ENCODE data around the gene GLP1R.

The GLP1R gene

DNA sequence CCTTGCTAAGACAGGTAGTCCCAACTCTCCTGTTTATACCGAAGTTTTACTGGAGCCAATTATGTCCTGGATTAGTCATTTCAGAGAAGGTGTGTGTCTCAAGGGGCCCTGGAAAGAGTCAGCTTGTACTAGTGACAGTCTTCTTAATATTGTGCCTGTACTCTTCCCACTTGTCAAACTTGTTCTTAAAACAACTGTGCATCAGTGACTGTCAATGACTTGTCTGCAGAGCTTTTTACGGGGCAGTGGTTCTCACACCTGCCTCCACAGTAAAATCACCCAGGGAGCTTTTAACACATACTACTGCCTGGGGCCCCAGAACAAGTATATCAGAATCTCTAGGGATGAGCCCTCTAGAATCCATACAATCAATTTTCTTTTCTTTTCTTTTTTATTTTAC lies 28.4 kb upstream of the GLP1R start:
- Histone ChIP-seq H3K4me3 (ENCODE audit: low read depth, low read length) (no peak overlapping the region), H3K27me3 (ENCODE audit: insufficient read depth, low read depth, severe bottlenecking) (no peaks in the 10 kb centered on the region)

DNA sequence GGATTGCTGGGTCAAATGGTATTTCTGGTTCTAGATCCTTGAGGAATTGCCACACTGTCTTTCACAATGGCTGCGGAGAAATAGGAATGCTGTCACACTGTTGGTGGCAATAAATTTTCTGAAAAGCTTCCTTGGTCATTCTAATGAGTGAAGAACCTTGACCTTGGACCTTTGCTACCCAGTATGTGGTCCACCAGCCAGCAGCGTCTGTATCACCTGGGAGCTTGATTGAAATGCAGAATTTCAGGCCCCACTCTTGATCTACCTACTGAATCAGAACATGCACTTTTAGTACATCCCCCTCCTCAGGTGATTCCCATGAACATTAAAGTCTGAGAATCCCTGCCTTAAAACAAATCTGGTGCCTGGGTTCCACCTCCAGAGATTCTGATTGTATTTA lies 27.5 kb upstream of the GLP1R start:
- TF ChIP-seq, protein P1, sequence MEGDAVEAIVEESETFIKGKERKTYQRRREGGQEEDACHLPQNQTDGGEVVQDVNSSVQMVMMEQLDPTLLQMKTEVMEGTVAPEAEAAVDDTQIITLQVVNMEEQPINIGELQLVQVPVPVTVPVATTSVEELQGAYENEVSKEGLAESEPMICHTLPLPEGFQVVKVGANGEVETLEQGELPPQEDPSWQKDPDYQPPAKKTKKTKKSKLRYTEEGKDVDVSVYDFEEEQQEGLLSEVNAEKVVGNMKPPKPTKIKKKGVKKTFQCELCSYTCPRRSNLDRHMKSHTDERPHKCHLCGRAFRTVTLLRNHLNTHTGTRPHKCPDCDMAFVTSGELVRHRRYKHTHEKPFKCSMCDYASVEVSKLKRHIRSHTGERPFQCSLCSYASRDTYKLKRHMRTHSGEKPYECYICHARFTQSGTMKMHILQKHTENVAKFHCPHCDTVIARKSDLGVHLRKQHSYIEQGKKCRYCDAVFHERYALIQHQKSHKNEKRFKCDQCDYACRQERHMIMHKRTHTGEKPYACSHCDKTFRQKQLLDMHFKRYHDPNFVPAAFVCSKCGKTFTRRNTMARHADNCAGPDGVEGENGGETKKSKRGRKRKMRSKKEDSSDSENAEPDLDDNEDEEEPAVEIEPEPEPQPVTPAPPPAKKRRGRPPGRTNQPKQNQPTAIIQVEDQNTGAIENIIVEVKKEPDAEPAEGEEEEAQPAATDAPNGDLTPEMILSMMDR (IDR thresholded peaks at IDR 0.05; ENCODE audit: low read depth, low read length), result no peak
- Histone ChIP-seq H3K27me3 (ENCODE audit: insufficient read depth, low read depth, severe bottlenecking) (no peaks in the 10 kb centered on the region), H3K4me3 (ENCODE audit: low read depth, low read length) (no peak overlapping the region), H3K27ac (no peak overlapping the region), H3K36me3 (no peaks in the 10 kb centered on the region), H3K9me3 (ENCODE audit: severe bottlenecking) (no peaks in the 10 kb centered on the region)
- no peak for DNase-seq

More for the DNA sequence above, 28.4 kb upstream of the GLP1R start:
- TF ChIP-seq, protein P1 (IDR thresholded peaks at IDR 0.05; ENCODE audit: low read depth, low read length), result no peak
- no peak for DNase-seq
- no peak overlapping the region for H3K27ac ChIP-seq
- H3K9me3 ChIP-seq (ENCODE audit: severe bottlenecking), result no peaks in the 10 kb centered on the region
- no peaks in the 10 kb centered on the region for H3K36me3 ChIP-seq

DNA sequence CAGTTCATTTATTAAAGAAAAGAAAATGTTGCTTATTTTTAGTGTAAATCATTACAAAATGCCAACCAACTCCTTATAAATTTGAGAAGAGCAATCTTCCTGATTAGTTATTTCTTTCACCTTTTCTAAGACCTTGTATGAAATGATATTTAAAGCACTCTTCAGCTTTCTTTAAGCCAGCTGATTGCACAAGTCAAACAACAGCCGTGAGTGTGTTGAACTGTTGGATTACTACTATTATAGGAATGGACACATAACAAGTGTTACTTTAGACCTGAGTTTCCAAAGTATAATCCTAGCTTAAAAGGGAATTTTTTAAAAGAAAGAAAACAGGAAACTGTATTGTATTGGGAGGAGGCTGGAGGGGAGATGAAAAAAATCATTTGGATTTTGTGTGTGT lies 26.8 kb upstream of the GLP1R start:
- no peaks in the 10 kb centered on the region for H3K9me3 ChIP-seq (ENCODE audit: severe bottlenecking)
- no peak for DNase-seq
- no peaks in the 10 kb centered on the region for H3K27me3 ChIP-seq (ENCODE audit: insufficient read depth, low read depth, severe bottlenecking)
- no peak overlapping the region for H3K27ac ChIP-seq
- TF ChIP-seq, protein P1 (IDR thresholded peaks at IDR 0.05; ENCODE audit: low read depth, low read length), result no peak
- no peak overlapping the region for H3K4me3 ChIP-seq (ENCODE audit: low read depth, low read length)
- no peaks in the 10 kb centered on the region for H3K36me3 ChIP-seq

DNA sequence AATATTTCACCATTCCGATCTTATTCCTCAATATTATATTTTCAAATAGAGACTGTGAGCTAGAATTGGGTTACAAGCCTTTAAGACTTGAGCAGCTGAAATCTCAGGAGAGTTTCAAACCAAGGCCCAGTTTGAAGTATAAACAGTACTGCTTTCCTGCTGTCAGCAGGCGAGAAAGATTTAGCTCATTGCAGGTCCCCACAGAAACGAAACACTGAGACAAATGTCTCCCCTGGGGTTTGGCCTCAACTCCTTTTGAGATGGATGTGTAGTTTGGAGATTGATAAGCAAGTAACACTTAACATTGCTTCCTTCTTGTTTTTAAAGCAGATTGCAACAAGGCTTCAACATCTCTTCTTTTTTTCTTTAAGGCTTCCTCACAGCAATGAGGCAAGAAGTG lies 22.4 kb upstream of the GLP1R start:
- TF ChIP-seq, protein P1 (IDR thresholded peaks at IDR 0.05; ENCODE audit: low read depth, low read length), result no peak
- DNase-seq, result no peak
- H3K27ac ChIP-seq, result no peak overlapping the region
- no peak overlapping the region for H3K4me3 ChIP-seq (ENCODE audit: low read depth, low read length)
- no peaks in the 10 kb centered on the region for H3K36me3 ChIP-seq
- H3K27me3 ChIP-seq (ENCODE audit: insufficient read depth, low read depth, severe bottlenecking), result no peaks in the 10 kb centered on the region
- no peaks in the 10 kb centered on the region for H3K9me3 ChIP-seq (ENCODE audit: severe bottlenecking)

DNA sequence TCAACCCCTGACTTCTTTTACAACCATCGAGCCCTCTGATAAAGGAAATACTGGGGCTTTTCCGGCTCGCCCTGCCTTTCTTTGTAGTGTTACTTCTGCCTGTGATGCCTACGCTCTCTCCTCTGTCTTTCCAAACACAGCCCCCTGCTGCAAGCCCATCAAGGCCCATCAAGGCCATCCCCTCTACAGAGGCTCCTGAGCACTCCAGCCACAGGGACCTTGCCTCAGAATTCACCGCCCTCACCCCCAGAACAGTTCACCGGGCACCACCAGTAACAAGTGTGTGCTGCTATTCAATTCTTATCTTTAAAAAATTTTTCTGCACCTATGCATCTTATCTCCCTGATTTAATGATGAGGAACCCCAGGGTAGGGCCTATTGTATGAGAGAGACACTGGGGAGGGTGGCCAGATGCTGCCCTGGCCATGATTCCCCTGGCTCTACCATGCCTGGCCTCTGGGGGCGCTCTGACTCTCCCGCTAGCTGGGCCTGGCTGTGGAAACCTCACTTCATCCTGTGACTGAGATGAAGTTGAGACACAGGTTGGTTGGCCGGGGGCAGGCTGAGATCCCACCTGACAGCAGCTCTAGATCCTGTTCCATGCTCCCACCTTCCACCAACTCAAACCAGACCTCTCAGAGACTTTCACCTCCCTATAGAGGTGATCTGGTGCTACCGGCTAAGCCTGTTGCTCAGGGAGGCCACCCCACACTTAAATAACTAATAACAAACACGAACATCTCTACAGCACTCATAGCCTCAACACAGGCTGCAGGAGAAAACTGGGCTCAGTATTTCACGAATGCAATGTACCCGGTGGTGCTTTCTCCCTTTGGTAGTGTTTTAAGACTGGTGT lies 19.2 kb upstream of the GLP1R start:
- H3K9me3 ChIP-seq (ENCODE audit: severe bottlenecking), result no peaks in the 10 kb centered on the region
- no peaks in the 10 kb centered on the region for H3K27me3 ChIP-seq (ENCODE audit: insufficient read depth, low read depth, severe bottlenecking)
- no peaks in the 10 kb centered on the region for H3K36me3 ChIP-seq
- DNase-seq, result peak; percentile 76
- TF ChIP-seq, protein P1 (IDR thresholded peaks at IDR 0.05; ENCODE audit: low read depth, low read length), result peak; percentile 99
- H3K4me3 ChIP-seq (ENCODE audit: low read depth, low read length), result no peak overlapping the region
- no peak overlapping the region for H3K27ac ChIP-seq

DNA sequence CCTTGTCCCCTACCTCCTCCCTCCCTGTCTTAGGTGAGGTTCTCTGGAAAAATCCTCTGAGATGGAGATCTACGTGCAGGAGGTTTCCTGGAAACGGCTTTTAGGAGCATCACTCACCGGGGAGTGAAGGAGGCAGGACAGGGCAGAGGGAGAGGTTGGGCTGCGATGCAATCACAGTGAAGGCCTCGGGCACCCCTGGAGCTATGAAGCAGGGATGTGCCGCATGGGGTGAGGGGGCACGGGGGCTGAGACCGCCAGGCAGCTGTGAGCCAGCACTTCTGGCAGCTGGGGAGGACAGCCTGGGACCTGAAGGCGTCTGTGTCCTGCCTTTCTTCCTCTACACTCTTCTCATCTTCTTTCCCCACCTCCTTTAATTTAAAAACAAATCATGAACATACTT lies 12.9 kb upstream of the GLP1R start:
- Histone ChIP-seq H3K36me3 (no peaks in the 10 kb centered on the region), H3K27ac (no peak overlapping the region), H3K4me3 (ENCODE audit: low read depth, low read length) (no peak overlapping the region), H3K27me3 (ENCODE audit: insufficient read depth, low read depth, severe bottlenecking) (no peaks in the 10 kb centered on the region), H3K9me3 (ENCODE audit: severe bottlenecking) (no peaks in the 10 kb centered on the region)
- no peak for DNase-seq
- TF ChIP-seq, protein P1 (IDR thresholded peaks at IDR 0.05; ENCODE audit: low read depth, low read length), result no peak

Data from WERI-Rb-1 (cell line).